Neural cell (in vitro differentiated cells): ENCODE data around the gene VWC2.

ENCODE experiments used
- CTCF ChIP-seq: fragments of 450-650 bp; IDR thresholded peaks from 2 replicates; pipeline ENCODE4 v1.5.1; 2014; ENCODE audit warnings: antibody characterized with exemption, mild to moderate bottlenecking, moderate library complexity; ENCODE audit not compliant: poor library complexity, severe bottlenecking
- EP300 ChIP-seq: fragments of 450-650 bp; conservative IDR thresholded peaks from 2 replicates; pipeline ENCODE4 v1.6.1; 2014; ENCODE audit warnings: antibody characterized with exemption, mild to moderate bottlenecking, moderate library complexity; ENCODE audit not compliant: poor library complexity, severe bottlenecking
- EZH2 ChIP-seq: fragments of 200-600, 300-800 bp; shearing (Covaris generic), sonication (generic); IDR thresholded peaks from 2 replicates; pipeline ENCODE4 v1.6.1; 2014; ENCODE audit warnings: antibody characterized with exemption, low read length, borderline replicate concordance, mild to moderate bottlenecking; ENCODE audit not compliant: insufficient read depth, poor library complexity, severe bottlenecking
- MXI1 ChIP-seq: fragments of 450-650 bp; conservative IDR thresholded peaks from 2 replicates; pipeline ENCODE4 v1.6.1; 2014; ENCODE audit warnings: antibody characterized with exemption, mild to moderate bottlenecking; ENCODE audit not compliant: poor library complexity, severe bottlenecking
- POLR2AphosphoS5 ChIP-seq: IDR thresholded peaks from 2 replicates; pipeline ENCODE4 v1.6.1; 2012
- RAD21 ChIP-seq: fragments of 450-650 bp; conservative IDR thresholded peaks from 2 replicates; pipeline ENCODE4 v1.6.1; 2014; ENCODE audit warnings: antibody characterized with exemption, mild to moderate bottlenecking, moderate library complexity
- REST ChIP-seq: IDR thresholded peaks from 2 replicates; pipeline ENCODE4 v1.6.1; 2012; ENCODE audit warnings: borderline replicate concordance
- SMC3 ChIP-seq: fragments of 450-650 bp; conservative IDR thresholded peaks from 2 replicates; pipeline ENCODE4 v1.6.1; 2014; ENCODE audit warnings: antibody characterized with exemption, mild to moderate bottlenecking, moderate library complexity; ENCODE audit not compliant: poor library complexity
- TAF1 ChIP-seq: IDR thresholded peaks from 2 replicates; pipeline ENCODE4 v1.6.1; 2012; ENCODE audit warnings: low read depth

- TF ChIP-seq CTCF = no peak
- no peak for TF ChIP-seq EZH2
- no peak for TF ChIP-seq REST
- no peak for TF ChIP-seq POLR2AphosphoS5
- TF ChIP-seq SMC3 = no peak
- TF ChIP-seq EP300 = no peak
- no peak for TF ChIP-seq RAD21
- no peak for TF ChIP-seq MXI1
- no peak for TF ChIP-seq TAF1
These were observed 158.2 kb downstream of the VWC2 start for GRCh38 chr7:49931627-49932026.
